Stimulated activated CD8-positive, alpha-beta memory T cell treated with anti-CD3 and anti-CD28 coated beads, Interleukin-12 subunit alpha, Interleukin-12 subunit beta, amount 100 ng/mL, for 1 hour (primary cell): ENCODE measurements around the gene PADI1.

Experiments used
- DNase-seq: peaks from one replicate; pipeline ENCODE4 v3.0.0-alpha.2; 2020; ENCODE audit warnings: low read depth

PADI1 gene, protein sequence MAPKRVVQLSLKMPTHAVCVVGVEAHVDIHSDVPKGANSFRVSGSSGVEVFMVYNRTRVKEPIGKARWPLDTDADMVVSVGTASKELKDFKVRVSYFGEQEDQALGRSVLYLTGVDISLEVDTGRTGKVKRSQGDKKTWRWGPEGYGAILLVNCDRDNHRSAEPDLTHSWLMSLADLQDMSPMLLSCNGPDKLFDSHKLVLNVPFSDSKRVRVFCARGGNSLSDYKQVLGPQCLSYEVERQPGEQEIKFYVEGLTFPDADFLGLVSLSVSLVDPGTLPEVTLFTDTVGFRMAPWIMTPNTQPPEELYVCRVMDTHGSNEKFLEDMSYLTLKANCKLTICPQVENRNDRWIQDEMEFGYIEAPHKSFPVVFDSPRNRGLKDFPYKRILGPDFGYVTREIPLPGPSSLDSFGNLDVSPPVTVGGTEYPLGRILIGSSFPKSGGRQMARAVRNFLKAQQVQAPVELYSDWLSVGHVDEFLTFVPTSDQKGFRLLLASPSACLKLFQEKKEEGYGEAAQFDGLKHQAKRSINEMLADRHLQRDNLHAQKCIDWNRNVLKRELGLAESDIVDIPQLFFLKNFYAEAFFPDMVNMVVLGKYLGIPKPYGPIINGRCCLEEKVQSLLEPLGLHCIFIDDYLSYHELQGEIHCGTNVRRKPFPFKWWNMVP

GRCh38 chr1:17204546-17205440 is at the start of gene PADI1:
TSS of gene PADI1 (plus strand) at chr1:17205128. CDS start at chr1:17205218, 90 bp downstream.
- DNase-seq, result no peak

DNA sequence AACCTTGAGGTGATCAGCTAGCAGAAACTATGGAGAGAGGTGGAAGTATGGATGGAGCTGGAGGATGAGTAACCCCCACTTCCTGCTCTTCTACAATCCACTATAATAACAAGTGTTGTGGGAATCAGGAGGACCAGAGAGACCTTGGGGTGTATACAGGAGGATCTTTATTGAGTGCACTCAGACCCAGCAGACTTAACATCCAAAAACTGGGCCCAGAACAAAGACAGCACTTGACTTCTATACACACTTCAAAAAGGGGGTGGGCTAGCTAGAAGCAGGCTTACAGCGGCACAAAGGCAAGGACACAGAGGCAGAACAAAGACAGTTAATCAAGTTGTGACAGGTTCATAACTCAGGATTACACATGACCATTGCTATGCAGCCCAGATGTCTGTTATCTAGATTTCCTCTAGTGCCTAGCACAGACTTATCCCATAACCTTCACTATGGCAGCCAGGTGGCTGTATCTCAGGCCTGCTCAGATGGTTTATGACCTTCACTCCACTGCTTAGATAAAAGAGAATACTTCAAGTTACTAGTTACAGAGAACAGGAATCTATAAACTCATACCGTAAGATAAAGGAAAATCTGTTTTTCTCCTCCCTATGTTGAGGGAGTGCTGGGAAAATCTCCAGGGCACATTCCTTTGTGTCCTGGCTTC is 49.5 kb upstream of the PADI1 start:
- DNase-seq, result no peak

DNA sequence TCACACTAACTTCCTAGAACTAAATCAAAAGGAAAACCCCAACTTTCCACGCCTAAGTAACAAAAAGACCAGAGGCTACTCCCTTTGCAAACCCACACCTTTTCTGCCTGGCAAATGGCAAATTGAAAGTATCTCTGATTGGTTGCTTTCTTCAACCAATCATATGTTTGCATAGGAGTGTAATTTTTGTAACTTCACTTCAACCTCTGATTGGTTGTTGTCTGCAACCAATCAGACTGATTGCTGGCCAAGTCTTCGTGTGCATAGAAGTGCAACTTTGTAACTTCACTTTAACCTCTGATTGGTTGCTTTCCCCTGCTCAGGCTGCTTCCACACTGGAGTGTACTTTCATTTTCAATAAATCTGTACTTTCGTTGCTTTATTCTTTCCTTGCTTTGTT is 48.8 kb upstream of the PADI1 start:
- DNase-seq, result no peak

GRCh38 chr1:17158961-17159360 is 46.0 kb upstream of the PADI1 start:
- no peak for DNase-seq

DNA sequence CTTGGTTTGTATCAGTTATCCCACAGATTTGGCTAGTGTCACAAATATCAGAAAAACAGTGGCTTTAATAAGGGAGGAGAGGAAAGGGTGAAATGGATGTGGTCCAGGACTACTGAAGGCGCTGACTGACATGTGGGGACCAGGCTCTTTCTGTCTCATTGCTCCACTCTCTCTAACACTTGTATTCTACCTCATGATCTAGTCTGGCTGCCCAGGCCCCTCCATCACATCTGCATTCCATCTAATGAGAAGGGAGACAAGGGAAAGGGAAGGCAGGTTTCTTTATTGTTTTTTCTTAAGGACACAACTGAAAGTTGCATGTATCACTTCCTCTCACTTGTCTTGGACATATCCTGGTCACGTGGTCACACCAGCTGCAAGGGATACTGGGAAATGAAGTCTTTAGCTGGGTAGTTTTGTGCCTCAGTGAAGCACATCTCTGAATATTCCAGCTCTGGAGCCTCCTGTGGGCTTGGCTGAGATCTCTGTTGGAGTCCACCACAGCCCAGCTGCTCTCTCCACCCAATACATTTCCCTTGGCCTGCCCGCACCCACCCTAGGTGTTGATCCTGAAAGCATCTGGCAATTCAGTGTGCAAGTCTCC is 43.7 kb upstream of the PADI1 start:
- no peak for DNase-seq

GRCh38 chr1:17161926-17162800 is 42.8 kb upstream of the PADI1 start:
- DNase-seq, result no peak

GRCh38 chr1:17162941-17163340 is 42.0 kb upstream of the PADI1 start:
- DNase-seq, result no peak

- DNase-seq, result no peak
Observed at GRCh38 chr1:17163371-17163770, 41.6 kb upstream of the PADI1 start.

DNA sequence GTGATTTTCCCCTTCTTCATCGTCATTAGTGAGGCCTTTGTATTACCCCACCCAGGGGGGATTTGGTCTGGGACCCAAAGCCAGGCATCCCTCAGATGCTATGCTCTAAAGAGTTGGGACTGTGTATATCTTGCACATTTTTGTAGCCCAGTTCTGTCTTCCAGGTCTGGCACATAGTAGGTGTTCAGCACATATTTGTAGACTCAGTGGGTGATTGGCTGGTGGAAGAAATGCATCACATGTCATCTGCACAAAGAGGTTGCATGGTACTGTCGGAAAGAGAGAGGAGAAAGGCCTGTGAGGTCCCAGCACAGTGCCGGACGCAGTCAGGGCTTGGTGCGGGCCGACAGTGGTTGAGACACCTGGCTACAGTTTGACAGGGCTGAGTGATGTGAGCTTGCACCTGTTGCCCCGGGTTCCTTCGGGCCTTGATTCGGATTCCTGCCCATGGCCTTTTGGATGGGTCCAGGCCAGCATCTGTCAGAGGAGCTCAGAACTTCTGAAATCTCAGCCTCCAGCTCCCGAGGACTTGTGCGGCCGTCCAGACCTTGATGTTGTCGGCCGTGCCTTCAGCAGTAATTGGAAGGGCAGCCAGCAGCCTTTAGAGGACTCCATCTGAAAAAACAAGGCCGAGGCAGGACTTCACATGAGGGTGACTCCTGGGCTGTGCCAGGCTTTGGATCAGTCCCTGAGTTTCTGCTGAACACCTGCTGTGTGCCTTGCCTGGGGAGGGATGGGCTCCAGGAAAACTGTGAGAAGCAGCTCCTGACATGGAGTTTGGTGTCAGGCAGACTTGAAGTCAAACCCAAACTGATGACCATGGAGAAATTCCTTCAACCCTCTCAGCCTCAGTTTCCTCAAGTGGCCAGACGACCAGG is 40.9 kb upstream of the PADI1 start:
- DNase-seq, result no peak

- DNase-seq, result no peak
Observed at GRCh38 chr1:17165823-17166222, 39.1 kb upstream of the PADI1 start.

GRCh38 chr1:17167041-17167785 is 37.7 kb upstream of the PADI1 start:
- no peak for DNase-seq

- no peak for DNase-seq
Observed at GRCh38 chr1:17167786-17168090, 37.2 kb upstream of the PADI1 start.

DNA sequence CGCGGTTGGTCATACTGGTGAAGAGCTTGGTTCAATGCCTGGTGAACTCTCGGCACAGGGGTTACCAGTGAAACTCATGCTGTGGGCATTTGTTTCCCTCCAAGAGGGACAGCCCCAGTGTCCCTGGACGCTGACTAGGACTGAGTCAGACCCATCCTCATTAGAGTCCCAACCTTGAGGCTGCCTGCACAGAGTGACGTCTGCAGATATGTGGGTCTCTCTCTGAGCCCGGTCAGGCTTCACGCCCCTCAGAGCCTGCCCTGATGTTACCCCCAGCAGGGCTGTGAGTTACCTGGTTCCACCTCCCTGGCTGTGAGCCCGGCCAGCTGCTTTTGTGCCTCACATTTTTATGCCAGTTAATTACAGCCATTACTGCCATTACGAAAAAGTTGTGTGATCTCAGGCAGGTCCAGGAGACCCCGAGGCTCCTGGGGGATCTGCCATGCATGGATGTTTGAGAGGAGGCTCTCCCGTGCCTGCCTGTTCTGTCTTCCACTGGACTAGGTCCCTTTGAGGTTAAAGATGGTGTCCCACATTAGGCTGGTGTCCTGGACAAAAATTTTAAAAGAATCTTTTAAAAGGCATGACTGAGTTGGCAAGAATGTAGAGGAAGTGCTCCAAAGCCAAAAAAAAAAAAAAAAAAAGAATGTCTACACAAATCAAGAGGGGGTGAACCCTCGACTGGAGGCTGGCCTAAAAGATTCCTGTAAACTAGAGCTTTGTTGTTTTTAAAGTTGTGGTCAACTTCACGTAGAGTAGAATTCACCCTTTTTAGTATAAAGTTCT is 36.6 kb upstream of the PADI1 start:
- DNase-seq, result no peak

- no peak for DNase-seq
Observed at GRCh38 chr1:17170571-17170970, 34.4 kb upstream of the PADI1 start.

DNA sequence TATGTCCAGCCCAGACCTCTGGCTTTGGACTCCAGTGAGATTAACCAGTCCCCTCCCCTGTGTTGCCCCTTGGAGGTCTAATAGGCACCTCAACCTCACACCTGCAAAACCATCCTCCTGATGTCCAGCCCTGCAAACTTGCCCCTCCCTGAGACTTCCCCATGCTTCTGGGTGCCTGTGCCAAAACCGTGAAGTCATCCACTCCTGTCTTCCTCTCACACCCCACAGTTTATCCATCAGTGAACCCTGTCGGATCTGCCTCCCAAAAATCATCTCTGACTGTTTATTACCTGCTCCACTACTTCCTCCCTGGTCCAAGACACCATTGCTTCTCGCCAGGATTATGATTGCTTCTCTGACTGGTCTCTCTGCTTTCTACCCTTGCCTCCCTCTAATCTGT is 31.7 kb upstream of the PADI1 start:
- DNase-seq, result no peak

DNA sequence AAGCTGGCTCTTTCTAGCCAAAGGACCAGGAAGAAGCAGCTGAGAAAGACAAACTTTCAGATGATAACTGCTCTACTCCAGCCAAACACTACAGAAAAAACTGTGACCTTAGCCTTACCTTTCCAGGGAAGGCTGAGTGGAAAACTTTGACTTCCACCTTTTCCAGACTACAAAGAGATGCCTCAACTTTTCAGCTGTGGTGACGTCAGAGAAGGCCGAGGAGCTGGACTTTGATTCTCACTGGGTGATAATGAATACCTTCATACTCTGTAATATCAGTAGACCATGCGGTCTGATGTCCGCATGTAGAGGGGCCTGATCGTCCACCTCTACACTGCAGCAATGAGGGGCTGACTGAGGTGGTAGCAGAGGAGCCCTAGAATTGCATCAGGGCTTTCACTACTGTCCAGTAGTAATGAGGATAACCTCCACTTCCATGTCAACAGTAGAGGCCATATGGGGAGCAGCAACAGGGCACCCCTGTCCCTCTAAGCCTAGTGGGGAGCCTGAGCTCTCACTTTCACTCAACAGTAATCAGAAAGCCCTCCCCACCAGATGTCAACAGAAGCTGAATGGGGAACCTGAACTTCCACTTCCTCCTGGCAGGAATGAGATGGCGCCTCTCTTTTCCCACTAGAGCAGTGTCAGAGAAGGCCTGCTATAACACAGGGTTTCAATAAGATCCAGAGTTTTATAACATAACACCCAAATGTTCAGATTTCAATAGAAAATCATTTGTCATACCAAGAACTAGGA is 28.4 kb upstream of the PADI1 start:
- no peak for DNase-seq

DNA sequence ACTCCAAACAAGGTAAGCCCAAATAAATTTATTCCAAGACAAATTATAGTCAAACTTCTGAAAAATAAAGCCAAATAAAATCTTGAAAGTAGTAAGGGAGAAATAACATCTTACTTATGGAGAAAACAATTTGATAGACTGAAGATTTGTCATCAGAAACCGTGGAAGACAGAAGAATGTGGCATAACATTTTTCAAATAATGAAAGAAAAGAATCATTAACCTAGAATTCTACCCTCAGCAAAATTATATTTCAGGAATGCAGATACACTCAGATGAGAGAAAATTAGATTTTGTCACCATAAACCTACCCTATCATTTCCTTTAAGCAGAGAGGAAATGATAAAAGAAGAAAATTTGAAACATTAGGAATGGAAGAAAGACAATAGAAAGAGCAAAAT is 27.3 kb upstream of the PADI1 start:
- DNase-seq, result no peak
